Thyroid gland (tissue), 4 donors: ENCODE measurements around the gene COL8A1. TPM values are rescaled to one million over a fixed set of nuclear protein-coding genes. Genes with fewer than 3 reads are reported as not detected.

Source experiments
- DNase-seq, 2 donors: peaks; one replicate each; pipeline ENCODE4 v3.0.0-alpha.2; 2019
- H3K27ac ChIP-seq, 3 donors: fragments of 200-600 bp; sonication (generic); 1 replicate in 2 of 3; 2 replicates in 1 of 3; pipeline ENCODE4 v1.5.1; 2016 to 2019; ENCODE audit warnings: mild to moderate bottlenecking in 1 of 3, moderate library complexity in 1 of 3
- H3K27me3 ChIP-seq: fragments of 200-600 bp; sonication (generic); one replicate; pipeline ENCODE4 v1.5.1; 2019
- H3K36me3 ChIP-seq, 2 donors: fragments of 200-600 bp; sonication (generic); one replicate each; pipeline ENCODE4 v1.5.1; 2016 to 2019
- H3K4me1 ChIP-seq, 2 donors: fragments of 200-600 bp; sonication (generic); one replicate each; pipeline ENCODE4 v1.5.1; 2017 to 2019
- H3K4me3 ChIP-seq, 3 donors: fragments of 200-600 bp; sonication (generic); replicated peaks in 1 of 3; 1 replicate in 2 of 3; 2 replicates in 1 of 3; pipeline ENCODE4 v1.5.1; 2016; ENCODE audit warnings: mild to moderate bottlenecking in 1 of 3
- H3K9me3 ChIP-seq: fragments of 200-600 bp; sonication (generic); one replicate; pipeline ENCODE4 v1.5.1; 2017
- POLR2A ChIP-seq, 2 donors: fragments of 450-650 bp; IDR thresholded peaks; one replicate each; pipeline ENCODE4 v1.6.1; 2017; ENCODE audit warnings: antibody characterized with exemption in 2 of 2, mild to moderate bottlenecking in 2 of 2, moderate library complexity in 1 of 2
- WGBS, 2 donors: methylation state at CpG; one replicate each; pipeline ENCODE4 v1.1.5; 2017; 5-methylcytosine and 5-hydroxymethylcytosine counted together
- intact Hi-C: fragments of 100-400 bp; cut with DNase I; formaldehyde crosslinking; loops from one replicate; pipeline ENCODE4 v1.15.1; 2023
- total RNA-seq, 4 donors: library from RNA; depleted of rRNA; stranded (reverse); fragments of >200 nt; gene quantifications; one replicate each; pipeline ENCODE4 v1.2.3, GENCODE V29; 2016
- TF ChIP-seq, protein P1 (sequence below), 6 experiments: fragments of 200-600 bp in 3 of 6; fragments of 450-650 bp in 3 of 6; sonication (generic) in 3 of 6; IDR thresholded peaks; one replicate each; pipeline ENCODE4 v1.5.1; 2016 to 2019; ENCODE audit warnings: antibody characterized with exemption in 6 of 6, mild to moderate bottlenecking in 2 of 6, inconsistent platforms in 1 of 6, moderate library complexity in 1 of 6

The COL8A1 gene
- total RNA-seq, 4 donors from 2014 or later = 65.6 to 156 (median 95.6) TPM

DNA sequence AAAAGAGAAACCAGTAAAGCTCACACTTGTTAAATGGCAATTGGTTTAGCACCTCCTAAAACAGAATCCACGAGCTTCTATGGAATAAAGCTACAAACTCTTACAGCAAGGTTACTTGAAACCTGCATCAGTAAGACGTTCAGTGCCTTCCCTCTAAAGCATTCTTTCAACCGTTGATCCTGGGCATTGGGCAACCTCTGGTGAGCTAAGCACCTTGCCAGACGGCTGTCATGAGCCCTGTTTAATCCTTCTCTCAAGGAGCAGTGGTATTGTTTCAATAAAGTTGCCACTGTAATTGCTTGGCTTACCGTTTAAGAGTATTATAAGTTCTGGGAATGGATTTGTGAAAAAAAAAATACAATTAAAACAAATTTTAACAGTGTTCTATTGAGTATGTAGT lies 75.0 kb downstream of the COL8A1 start:
- intact Hi-C loops = no loop called here
- Histone ChIP-seq H3K4me1 (no peaks in the 10 kb centered on the region), H3K27ac (no peak overlapping the region)

DNA sequence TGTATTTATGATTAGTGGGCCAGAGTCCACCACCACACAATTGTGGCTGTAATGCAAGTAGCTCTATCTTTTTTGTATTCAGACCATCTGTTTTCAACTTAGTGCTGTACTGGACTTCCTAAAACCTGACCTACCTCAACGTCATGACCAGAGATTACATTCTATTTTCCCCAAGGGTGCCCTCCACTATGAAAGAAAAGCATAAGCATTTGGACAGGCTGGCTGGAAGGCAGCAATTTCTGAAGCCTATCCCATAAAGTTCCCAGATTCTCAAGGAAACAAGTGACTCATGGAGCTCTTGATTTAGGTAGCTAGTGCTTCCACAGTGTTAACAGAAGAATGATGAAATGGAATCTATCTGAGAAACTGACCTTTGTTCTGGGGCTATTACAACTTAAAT lies 75.8 kb downstream of the COL8A1 start:
- H3K4me3 ChIP-seq = no peak overlapping the region
- no peaks in the 10 kb centered on the region for H3K4me1 ChIP-seq
- no peak for TF ChIP-seq POLR2A (IDR thresholded peaks at IDR 0.05)
- TF ChIP-seq, protein P1, sequence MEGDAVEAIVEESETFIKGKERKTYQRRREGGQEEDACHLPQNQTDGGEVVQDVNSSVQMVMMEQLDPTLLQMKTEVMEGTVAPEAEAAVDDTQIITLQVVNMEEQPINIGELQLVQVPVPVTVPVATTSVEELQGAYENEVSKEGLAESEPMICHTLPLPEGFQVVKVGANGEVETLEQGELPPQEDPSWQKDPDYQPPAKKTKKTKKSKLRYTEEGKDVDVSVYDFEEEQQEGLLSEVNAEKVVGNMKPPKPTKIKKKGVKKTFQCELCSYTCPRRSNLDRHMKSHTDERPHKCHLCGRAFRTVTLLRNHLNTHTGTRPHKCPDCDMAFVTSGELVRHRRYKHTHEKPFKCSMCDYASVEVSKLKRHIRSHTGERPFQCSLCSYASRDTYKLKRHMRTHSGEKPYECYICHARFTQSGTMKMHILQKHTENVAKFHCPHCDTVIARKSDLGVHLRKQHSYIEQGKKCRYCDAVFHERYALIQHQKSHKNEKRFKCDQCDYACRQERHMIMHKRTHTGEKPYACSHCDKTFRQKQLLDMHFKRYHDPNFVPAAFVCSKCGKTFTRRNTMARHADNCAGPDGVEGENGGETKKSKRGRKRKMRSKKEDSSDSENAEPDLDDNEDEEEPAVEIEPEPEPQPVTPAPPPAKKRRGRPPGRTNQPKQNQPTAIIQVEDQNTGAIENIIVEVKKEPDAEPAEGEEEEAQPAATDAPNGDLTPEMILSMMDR (IDR thresholded peaks at IDR 0.05) = no peak
- 71% methylated on average over 1 of the region's 1 CpG for WGBS, 2 donors
- no peak for DNase-seq
- no peaks in the 10 kb centered on the region for H3K36me3 ChIP-seq
- H3K27ac ChIP-seq = no peak overlapping the region
- H3K9me3 ChIP-seq = no peaks in the 10 kb centered on the region
- intact Hi-C loops = no loop called here
- H3K27me3 ChIP-seq = no peaks in the 10 kb centered on the region

More for the DNA sequence above, 75.0 kb downstream of the COL8A1 start:
- H3K4me3 ChIP-seq = no peak overlapping the region
- peak; percentile 30 to 56 for DNase-seq
- H3K27me3 ChIP-seq = no peaks in the 10 kb centered on the region
- no peaks in the 10 kb centered on the region for H3K36me3 ChIP-seq
- 32 to 45% methylated on average over 5 of the region's 5 CpGs for WGBS, 2 donors
- TF ChIP-seq, protein P1 (IDR thresholded peaks at IDR 0.05) = no peak
- TF ChIP-seq POLR2A (IDR thresholded peaks at IDR 0.05) = no peak
- no peaks in the 10 kb centered on the region for H3K9me3 ChIP-seq

DNA sequence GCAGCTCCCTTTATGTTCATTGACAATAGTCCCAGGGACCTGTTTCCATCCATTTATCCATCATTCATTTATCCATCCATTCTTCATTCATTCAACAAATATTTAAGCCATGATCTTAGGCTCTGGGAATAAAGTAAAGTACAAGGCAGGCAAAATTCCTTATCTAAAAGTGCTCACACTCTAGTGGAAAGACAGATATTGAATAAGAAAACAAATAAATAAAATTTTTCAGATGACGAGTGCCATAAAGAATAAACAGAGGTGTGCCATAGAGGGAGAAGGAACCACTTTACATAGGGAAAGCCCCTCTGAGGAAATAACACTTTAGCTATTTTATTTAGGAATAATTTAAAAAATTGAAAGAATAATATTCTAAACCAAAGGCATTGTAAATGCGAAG lies 76.2 kb downstream of the COL8A1 start:
- intact Hi-C loops = no loop called here
- no peaks in the 10 kb centered on the region for H3K9me3 ChIP-seq
- no peaks in the 10 kb centered on the region for H3K27me3 ChIP-seq
- 93 to 94% methylated on average over 2 of the region's 2 CpGs for WGBS, 2 donors
- TF ChIP-seq, protein P1 (IDR thresholded peaks at IDR 0.05) = no peak
- no peak for TF ChIP-seq POLR2A (IDR thresholded peaks at IDR 0.05)
- DNase-seq = no peak
- no peak overlapping the region for H3K27ac ChIP-seq
- no peaks in the 10 kb centered on the region for H3K36me3 ChIP-seq
- no peaks in the 10 kb centered on the region for H3K4me1 ChIP-seq
- no peak overlapping the region for H3K4me3 ChIP-seq

DNA sequence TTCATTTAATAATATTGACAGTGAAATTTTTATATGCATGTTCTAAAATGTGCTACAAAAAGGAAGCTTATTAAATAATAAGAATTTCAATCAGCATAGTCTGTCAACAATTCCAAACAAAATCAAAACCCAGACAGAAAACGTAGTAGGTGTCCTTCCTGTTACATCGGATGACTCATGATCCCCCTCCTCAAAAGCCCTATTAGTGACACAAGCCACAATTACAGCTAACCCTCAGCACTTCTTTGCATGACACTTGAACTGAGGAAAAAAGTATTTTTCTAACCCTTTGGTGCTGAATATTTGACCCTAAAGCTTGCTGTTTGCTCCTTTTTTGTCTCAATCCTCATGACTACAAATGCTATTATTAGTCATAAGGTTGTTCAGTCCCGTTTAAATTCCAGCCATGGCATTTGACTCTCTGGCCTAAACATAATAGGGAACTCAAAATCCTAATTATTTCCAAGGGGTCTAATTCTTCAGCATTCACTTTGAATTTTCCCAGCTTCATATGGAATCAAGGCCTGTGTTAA lies 78.1 kb downstream of the COL8A1 start:
- H3K27ac ChIP-seq = no peak overlapping the region

DNA sequence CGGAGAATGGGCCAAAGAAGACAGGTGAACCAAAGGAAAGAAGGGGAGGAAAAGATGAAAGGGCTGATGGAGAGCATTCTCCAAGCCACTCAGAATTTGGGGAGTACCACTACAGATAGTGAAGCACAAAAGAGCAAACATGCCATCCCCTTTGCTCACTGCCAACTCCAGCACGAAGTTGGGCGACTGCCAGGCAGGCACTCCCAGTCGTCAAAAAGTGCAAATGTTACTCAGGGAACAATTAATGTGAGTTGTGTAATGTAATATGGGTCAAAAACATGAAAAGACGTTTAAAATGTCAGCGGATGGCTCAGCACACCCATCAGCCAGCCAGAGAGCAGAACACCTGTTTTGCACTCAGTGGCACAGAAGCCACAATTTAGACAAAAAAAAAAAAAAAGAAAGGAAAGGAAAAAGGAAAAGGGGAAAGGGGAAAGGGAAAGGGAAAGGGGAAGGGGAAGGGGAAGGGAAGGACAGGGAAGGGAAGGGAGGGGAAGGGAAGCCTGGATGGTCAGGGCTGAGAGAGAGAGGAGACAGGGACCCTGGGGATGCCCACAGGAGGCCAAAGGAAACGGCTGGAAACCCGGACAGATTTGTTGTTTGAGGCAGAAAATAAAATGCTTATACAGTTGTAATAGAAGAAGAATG lies 82.7 kb downstream of the COL8A1 start:
- H3K27ac ChIP-seq = no peak overlapping the region
- no peaks in the 10 kb centered on the region for H3K36me3 ChIP-seq
- WGBS, 2 donors = 34 to 38% methylated on average over 8 of the region's 8 CpGs
- no peaks in the 10 kb centered on the region for H3K27me3 ChIP-seq
- no peaks in the 10 kb centered on the region for H3K4me1 ChIP-seq
- no peaks in the 10 kb centered on the region for H3K9me3 ChIP-seq
- intact Hi-C loops = no loop called here
- DNase-seq = peak; percentile 55 to 70
- H3K4me3 ChIP-seq = no peak overlapping the region
- TF ChIP-seq, protein P1 (IDR thresholded peaks at IDR 0.05) = no peak
- no peak for TF ChIP-seq POLR2A (IDR thresholded peaks at IDR 0.05)

More for the DNA sequence above, 78.1 kb downstream of the COL8A1 start:
- 68 to 72% methylated on average over 3 of the region's 3 CpGs for WGBS, 2 donors
- no peak overlapping the region for H3K4me3 ChIP-seq
- H3K9me3 ChIP-seq = no peaks in the 10 kb centered on the region
- intact Hi-C loops = no loop called here
- DNase-seq = no peak
- no peaks in the 10 kb centered on the region for H3K4me1 ChIP-seq
- TF ChIP-seq, protein P1 (IDR thresholded peaks at IDR 0.05) = no peak
- no peak for TF ChIP-seq POLR2A (IDR thresholded peaks at IDR 0.05)
- no peaks in the 10 kb centered on the region for H3K36me3 ChIP-seq
- no peaks in the 10 kb centered on the region for H3K27me3 ChIP-seq
